ENCODE measurements around the gene KCNH3. TPM values are rescaled to one million over a fixed set of nuclear protein-coding genes. Genes with fewer than 3 reads are reported as not detected.
"Not testable (repeated sequence)": the region's sequence is repeated elsewhere in the genome, so short reads cannot be mapped to it uniquely, and the experiment has no call there.

KCNH3 gene
- total RNA-seq, 1 donor from 2014 or later: 0.16 TPM

DNA sequence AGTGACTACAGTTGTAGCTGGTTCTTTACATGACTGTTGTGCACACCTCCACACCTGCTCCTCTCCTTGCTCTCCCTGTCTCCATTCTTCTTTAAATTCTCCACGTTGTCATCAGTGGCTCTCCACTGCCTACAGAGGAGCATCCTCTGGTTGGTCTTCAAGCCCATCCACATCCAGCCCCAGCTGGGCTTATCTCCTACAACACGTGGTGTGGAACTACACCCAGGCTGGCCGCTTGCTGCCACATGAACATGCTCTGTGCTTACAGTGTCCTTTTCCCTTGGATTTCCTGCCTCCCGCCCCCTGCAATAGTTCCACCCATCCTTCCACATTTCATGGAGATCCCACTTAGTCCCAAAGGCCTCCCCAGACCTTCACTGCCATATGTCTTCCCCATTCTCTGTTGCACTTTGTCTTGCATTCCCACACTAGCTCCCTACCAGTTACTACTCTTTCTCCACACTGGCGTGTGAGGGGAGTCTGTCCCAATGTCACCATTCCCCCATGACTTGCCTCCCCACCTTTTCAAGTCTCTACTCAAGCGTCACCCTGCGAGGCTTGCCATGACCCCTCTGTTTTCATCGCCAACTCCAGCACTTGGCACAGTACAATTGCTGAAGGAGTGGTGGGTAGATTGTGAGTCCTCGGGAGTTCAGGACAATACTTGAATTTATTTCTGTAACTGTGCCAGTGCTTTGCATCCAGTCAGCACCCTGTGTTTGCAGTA lies 38.9 kb downstream of the KCNH3 start:
- no peak for DNase-seq
- ATAC-seq (ENCODE audit: poor library complexity): no peak
- intact Hi-C loops (cut with DNase I): no loop called here

DNA sequence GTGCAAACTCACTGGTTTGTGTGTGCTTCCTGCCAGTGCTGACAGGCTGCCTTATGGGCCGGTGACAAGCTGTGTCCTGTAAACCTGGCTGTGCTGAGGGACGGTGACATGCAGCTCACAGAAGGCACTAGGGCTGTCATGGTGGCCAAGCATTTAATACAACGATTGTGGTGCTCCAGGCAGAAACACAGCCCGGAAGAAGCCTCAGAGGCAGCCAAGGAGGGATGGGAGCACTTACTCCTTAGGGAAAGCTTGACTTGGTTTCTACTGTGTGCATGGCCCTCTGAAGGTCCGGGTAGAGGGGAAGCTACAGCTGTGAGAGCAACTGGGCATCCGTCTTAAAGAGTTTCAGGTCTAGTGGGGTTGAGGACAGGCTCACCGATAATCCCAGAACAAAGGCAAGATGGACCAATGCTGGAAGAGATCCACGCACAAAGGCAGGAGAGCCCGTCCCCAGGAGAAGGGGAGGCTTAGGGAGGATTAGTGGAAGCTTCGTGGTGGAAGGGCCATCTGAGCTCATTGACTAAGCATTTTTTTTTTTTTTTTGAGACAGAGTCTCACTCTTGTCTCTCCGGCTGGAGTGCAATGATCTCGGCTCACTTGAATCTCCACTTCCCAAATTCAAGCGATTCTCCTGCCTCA lies 39.8 kb downstream of the KCNH3 start:
- ATAC-seq (ENCODE audit: poor library complexity) (no peak), DNase-seq (no peak)
- intact Hi-C loops (cut with DNase I): no loop called here

DNA sequence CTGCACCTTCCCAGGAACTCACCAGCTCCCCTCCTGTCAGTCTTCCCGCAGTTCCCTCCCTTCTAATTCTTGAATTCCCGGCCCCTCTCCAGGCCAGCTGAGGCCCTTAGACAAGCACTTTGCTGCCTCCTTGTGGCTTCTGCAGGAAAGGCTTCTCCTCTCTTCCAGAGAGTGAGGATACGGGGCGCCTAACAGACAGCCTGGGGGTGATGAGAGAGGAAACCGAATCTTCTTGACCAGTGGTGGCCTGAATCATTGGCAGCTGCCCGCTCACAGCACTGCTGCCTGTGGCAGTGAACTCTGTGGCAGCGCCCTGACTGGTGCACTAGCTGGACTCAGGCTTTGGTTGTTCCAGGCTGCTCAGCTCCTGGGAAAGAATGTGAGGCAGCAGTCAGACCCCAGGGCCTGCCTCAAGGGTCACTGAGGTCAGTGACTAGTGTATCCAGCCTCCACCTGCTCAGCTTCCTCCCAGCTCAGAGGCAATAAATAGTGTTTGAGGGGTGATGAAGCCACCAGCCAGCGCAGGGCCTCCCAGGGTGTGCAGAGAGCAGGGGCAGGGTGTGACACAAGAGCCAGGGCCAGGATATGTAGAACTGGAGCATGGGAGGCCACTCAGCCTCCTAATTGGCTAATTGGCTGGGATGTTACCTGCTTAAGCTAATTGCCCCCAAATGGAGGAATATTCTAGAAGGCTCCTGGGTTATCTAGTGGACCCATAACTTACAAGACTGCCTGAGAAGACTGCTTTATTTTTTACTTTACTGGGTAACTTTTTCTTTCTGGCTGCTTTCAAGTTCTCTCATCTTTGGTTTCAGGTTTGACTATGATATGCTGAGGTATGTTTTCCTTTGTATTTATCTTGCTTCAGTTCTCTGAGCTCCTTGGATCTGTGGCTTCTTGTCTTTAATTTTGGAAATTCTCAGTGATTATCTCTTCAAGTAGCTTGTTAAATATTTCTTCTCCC lies 42.0 kb downstream of the KCNH3 start:
- ATAC-seq (ENCODE audit: poor library complexity): peak; percentile 82
- DNase-seq: peak; percentile 73
- intact Hi-C loops (cut with DNase I): no loop called here

DNA sequence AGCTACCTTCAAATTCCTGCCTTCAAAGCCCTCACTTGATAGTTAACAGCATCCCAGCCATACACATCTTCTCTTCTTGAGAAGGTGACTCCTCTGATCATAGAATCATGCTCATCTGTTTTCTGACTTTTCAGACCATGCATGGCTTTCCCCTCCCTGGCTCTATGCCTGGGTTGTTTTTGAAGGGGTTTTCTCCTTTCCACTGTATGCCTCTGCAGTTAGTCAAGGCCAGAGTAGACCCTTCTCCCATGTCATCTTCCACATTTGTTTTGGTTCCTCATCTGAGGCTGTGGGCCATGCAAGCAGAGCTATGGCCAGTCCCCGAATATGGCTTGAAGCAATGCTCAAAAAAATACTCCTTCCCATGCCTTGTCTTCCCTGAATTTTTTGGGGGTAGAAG lies 43.4 kb downstream of the KCNH3 start:
- ATAC-seq (ENCODE audit: poor library complexity) (no peak), DNase-seq (no peak)
- intact Hi-C loops (cut with DNase I): no loop called here

DNA sequence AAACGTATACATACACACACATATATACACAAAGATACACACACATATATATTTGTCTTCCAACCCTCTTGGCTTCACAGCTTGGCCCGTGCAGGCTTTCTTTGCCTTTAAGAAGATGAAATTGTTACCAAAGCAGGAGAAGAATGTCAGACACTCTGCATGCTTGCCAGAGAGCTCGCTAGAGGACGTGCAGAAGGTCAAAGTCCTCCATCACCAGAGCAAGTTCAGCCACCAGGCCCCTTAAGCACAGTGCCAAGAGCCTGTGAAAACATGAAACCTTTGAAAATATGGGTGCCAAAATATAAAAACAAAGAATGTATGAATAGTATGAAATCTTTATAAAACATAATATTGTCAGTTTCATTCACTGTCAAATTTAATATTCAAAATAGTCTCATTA lies 44.0 kb downstream of the KCNH3 start:
- DNase-seq: peak; percentile 59
- ATAC-seq (ENCODE audit: poor library complexity): peak; percentile 80
- intact Hi-C loops (cut with DNase I): no loop called here

DNA sequence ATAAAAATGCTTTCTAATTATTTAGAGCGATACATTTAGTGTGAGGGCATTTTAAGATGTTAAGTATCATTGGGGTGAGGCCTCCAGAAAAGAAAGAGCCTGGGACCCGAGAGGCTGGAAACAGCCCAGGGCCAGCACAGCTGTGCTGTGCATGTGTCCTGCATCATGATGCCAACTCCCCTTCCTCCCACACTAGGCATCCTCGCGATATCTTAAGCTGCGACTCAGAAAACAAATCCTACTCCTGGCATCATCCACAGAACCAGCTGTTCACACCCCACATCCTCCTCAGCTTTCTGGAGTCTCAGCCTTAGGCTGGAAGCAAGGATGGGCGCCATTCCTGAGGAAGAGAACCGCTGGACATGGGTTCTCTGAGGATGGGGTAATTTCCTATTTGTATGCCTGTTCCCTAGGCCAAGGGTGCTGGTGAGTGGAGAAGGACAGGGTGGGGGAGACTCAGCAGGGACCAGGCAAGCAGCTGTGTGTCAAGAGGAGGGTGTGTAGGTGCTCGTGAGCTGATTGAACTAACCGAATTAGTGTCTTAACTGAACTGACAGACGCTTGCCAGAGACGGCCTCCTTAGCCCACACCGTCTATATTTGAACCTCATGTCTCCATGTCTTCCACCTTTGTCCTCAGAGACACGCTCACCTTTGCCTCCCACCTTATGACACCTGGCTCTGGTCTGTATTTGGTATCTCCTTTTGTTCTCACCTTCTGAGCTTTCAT lies 44.7 kb downstream of the KCNH3 start:
- DNase-seq (no peak), ATAC-seq (ENCODE audit: poor library complexity) (peak; percentile 15)
- intact Hi-C loops (cut with DNase I): no loop called here

DNA sequence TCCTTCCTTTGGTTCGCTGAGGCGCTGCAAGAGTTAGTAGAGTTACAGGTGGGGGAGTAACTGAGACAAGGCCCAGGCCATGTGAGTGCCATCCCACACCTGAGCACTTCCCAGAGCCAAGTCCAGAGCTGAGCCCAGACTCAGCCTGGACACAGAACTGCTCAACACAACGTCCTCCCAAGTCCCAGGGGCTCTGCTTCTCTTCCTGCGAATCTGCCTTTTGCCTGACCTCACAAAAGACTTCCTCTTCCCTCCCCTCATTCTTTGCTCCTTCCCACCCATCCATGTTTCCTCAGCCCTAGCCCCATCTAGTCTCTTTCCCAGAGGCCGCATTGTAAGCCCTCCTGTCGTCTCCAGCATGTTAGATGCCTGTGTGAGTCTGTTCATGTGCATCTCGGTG lies 45.8 kb downstream of the KCNH3 start:
- intact Hi-C loops (cut with DNase I): no loop called here
- ATAC-seq (ENCODE audit: poor library complexity) (no peak), DNase-seq (no peak)

DNA sequence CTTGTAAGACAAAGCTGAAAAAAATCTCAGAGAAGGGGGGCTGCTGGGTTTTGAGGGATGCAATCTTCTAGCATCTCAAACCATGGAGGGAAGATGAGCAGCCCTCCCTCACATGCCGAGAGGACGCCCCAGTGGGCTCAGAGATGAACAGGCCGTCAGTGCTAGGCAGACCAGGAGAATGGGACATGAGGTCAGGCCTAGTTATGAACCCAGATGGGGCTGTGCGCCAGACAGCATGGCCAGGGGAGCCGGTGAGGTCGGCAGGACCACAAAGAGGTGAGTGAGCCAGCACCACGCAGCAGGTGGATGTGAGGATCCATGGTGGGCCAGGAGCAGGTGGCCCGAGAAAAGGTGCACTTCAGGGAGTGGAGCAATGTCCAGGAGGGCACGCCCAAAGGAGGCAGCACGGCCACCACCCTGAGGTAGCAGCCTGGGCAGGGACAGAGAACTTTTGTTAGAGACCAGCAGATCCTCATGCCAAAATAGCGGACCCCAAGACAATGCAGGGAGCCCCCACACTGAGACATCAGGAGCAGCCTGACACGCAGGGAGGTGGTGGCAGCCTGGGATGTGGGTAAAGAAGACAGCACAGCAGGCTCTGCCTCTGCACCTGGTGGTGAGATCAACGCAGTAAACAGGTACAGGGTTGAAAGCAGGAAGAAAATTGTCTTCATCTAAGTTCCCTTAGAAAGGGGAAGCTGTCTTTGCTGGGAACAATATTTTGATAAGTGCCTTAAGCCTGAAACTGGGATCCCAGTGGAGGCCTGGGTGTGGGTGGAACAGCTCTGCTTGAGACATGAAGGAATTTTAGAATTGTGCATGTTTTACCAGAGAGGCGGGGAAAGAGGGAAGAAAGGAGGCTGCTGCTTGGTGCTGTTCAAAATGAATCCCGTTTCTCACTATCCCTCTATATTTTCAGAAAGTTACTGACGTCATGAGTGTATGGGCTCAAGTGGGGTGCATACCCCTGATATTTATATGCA lies 46.9 kb downstream of the KCNH3 start:
- intact Hi-C loops (cut with DNase I): no loop called here

DNA sequence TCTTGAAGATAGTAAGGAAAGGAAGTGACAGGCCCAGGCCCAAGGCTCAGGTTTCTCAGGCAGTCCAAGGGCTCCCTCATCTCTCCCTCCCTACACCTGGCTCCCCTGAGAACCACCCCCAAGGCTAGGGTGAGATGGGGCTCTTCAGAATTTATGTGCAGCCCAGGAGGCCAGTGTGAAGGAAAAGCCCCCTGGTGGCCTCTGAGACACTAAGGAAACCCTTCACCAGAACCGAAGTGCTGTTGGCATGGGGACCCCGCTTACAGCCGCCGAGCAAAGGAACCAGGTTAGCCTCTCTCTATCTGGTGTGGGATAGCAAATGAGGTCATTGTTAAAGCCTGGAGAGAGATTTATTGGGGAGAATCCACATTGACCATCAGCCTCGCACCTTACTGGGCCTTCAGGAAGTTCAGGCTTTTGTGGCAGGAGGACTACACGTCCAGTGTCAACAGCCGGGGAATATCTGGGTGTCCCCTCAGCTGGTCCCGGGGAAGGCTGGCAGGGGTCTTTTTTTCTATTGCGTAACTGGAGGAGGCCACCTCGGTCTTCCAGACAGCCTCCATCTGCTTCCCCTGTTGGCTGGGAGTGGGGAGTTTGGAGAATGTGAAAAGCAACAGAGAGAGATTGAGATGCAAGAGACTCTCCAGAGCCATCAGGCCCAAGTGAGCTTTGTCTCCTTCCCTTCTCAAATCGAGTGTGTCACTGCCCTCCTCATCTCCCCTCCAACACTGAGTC lies 48.5 kb downstream of the KCNH3 start:
- intact Hi-C loops (cut with DNase I): no loop called here
- ATAC-seq (ENCODE audit: poor library complexity) (no peak), DNase-seq (no peak)

More for the DNA sequence above, 46.9 kb downstream of the KCNH3 start:
- no peak for ATAC-seq (ENCODE audit: poor library complexity)
- DNase-seq: no peak

DNA sequence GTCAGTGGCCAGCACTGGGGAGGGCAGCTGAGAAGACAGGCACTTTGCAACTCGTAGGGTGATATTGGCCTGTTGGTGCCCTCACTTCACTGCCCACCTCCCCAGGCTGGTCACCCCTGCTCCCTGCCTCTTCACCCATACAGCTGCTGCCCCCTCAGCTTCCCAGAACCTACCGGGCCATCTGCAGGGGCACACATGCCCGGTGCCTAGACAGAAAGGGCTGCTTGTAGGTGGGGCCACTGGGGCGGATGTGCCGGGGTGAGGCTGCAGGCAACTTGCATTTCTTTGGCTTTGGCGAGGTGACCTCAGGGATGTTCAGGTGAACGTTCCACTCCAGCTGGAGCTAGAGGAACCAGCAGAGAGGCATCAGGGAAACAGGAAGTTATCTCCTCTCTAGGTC lies 49.5 kb downstream of the KCNH3 start:
- no peak for DNase-seq
- intact Hi-C loops (cut with DNase I): no loop called here
- no peak for ATAC-seq (ENCODE audit: poor library complexity)

DNA sequence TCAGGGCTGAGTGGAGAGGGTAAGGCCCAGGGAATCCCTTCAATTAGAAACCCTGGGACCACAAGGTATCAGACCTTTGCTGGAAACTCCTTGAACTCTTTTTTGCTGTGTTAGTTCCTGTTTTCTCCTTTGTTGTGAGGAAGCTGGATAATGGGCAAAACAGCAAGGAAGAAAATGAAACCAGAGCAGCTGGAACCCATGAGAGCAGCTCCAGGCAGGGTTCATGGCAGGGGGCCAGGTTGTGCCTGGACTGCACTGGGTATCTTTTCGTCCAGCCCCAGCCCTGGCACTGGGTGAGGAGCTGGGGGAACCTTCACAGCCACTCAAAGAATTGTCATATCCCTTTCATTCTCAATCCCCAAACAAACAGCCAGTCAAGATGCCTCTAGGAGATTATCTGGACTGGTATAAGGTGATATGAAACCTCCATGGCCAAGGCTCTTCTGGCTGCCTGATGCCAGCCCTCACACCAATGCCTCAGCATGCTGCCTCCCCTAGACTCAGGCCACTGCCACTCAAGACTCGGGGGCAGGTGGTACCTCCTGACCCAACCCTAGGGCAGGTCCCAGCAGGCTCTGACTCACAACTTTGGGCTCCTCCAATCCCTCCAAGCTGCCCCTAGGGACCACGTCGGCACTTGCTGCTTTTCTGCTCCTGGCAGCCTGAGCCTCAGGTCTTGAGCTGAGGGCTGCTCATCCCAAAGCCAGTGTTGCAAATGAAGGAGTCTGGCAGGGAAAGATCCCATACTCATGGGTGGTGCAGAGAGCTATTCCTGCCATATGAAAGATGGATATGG lies 50.1 kb downstream of the KCNH3 start:
- DNase-seq (peak; percentile 76), ATAC-seq (ENCODE audit: poor library complexity) (peak; percentile 62)
- intact Hi-C loops (cut with DNase I): no loop called here

DNA sequence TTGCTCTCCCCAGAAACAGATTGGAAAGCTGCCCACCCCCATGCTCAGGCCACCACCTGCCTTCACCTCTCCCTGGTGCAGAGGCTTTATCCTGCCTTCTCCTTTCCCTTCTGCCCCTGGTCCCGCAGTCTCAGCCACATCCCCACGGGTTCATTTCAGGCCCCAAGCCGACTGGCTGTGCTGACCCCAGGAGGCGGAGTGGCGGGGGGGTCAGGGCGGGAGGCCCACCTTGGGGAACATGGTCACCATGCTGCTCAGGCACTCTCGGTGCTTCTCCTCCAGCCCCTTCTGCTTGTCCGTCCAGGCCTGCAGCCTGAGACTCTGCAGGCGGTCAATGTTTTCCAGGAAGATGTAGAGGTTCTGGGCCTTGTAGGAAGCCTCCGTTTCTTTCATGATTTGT lies 59.7 kb downstream of the KCNH3 start:
- intact Hi-C loops (cut with DNase I): no loop called here
- DNase-seq (no peak), ATAC-seq (ENCODE audit: poor library complexity) (no peak)

DNA sequence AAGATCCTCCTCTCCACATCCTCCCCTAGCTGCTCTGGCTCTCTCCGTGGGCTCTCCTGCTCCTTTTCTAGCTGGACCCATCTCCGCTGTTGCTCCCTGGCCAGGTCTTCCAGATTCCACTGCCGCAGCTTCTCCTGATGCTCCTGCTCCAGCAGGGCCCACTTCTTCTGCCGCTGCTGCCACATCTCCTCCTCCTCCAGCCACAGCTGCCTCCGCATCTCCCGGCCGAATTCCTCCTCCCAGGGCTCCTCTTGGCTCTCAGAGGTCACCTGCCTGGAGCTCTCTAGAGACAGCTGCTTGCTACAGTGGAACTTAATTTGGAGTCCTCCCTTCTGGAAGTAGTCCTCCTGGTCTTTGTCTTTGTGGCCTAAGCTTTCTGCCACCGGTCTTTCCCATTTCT lies 61.1 kb downstream of the KCNH3 start:
- DNase-seq (no peak), ATAC-seq (ENCODE audit: poor library complexity) (no peak)
- intact Hi-C loops (cut with DNase I): no loop called here

DNA sequence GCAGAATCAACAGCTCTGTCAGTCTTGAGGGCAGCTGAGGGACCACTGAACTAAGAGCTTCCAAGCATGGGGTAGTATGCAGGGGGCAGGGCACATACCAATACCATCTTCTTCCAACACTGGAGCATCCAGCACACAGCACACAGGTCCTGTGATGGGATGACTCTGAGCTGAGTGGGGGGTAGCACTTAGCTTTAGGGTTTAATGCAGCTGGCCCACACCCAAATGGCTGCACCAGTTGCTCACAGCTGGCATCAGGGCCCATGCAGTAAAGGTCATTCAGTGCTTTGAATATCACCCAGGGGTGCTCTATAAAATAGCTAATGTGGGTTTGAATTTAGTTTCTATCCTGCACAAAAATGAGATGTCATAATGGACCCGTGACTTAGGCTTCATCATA lies 64.9 kb downstream of the KCNH3 start:
- intact Hi-C loops (cut with DNase I): no loop called here
- no peak for ATAC-seq (ENCODE audit: poor library complexity)
- DNase-seq: no peak

DNA sequence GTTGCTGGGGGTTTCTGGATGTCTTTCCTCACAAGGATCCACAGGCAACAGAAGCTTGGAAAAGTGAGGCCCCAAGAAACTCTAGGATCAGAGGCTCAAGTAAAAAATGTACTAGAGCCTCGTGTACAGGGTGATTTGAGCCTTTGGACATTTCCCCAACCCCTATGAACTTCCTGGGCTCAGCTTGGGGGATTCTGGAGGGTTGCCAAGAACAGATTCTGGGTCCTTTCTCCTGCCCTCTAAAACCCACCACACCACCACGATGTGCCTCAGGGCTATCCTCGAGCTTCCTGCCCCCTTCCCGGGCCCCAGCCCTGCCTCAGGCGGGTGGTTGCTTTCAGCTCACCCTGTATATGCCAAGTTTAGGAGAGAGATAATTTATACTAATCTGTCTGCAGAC lies 66.0 kb downstream of the KCNH3 start:
- ATAC-seq (ENCODE audit: poor library complexity) (no peak), DNase-seq (no peak)
- intact Hi-C loops (cut with DNase I): no loop called here

DNA sequence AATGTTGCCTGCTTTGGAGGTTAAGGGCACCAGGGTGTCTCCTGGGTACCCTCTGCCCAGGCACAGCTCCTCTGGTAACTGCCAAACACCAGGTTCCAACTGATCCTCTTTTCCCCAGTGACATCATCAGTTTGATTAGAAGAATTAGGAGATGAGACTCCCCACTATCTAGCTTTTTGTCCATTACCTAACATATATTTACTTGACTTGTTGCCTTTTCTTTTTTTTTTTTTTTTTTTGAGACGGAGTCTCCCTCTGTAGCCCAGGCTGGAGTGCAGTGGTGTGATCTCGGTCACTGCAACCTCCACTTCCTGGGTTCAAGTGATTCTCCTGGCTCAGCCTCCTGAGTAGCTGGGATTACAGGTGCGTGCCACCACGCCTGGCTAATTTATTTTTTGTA lies 66.7 kb downstream of the KCNH3 start, which contains the start of gene FAM186B:
Gene FAM186B, minus strand, starts transcription at position 101 of the 400 bp plus-strand sequence. CDS start 162 bp downstream, outside the sequence.
- DNase-seq; intact Hi-C loops (cut with DNase I); ATAC-seq (ENCODE audit: poor library complexity): not testable (repeated sequence)

All from Right ventricle myocardium superior (tissue), 1 donor.